CD14-positive monocyte (primary cell): ENCODE data around the gene PPIF. TPM values are rescaled to one million over a fixed set of nuclear protein-coding genes. Genes with fewer than 3 reads are reported as not detected.

Experiments
- DNase-seq, 3 donors: peaks; one replicate each; pipeline ENCODE4 v3.0.0-alpha.2; 2011 to 2022
- H2AFZ ChIP-seq: 2 replicates; pipeline ENCODE4 v1.6.0; 2012; ENCODE audit warnings: mild to moderate bottlenecking, low read depth, low read length, inconsistent platforms; ENCODE audit not compliant: insufficient read depth, poor library complexity, severe bottlenecking
- H3K27ac ChIP-seq, 2 donors: 1 replicate in 1 of 2; 2 replicates in 1 of 2; pipeline ENCODE4 v1.5.1; 2012 to 2013; ENCODE audit warnings: low read length in 2 of 2, control low read depth in 1 of 2, inconsistent platforms in 1 of 2, low read depth in 1 of 2, mild to moderate bottlenecking in 1 of 2
- H3K27me3 ChIP-seq, 2 donors: one replicate each; pipeline versions ENCODE4 v1.6.0 to v1.6.1; 2011 to 2013; ENCODE audit warnings: low read length in 2 of 2; ENCODE audit not compliant: control insufficient read depth in 2 of 2, insufficient read depth in 2 of 2
- H3K36me3 ChIP-seq, 2 donors: replicated peaks in 1 of 2; 1 replicate in 1 of 2; 2 replicates in 1 of 2; pipeline versions ENCODE4 v1.5.1 to v1.6.1; 2012 to 2013; ENCODE audit warnings: low read length in 2 of 2, control low read depth in 1 of 2, inconsistent platforms in 1 of 2, mild to moderate bottlenecking in 1 of 2; ENCODE audit not compliant: insufficient read depth in 2 of 2, control insufficient read depth in 1 of 2
- H3K4me1 ChIP-seq, 2 donors: 1 replicate in 1 of 2; 2 replicates in 1 of 2; pipeline versions ENCODE4 v1.5.1 to v1.6.1; 2012 to 2013; ENCODE audit warnings: low read length in 2 of 2, control low read depth in 1 of 2, inconsistent platforms in 1 of 2, mild to moderate bottlenecking in 1 of 2, moderate library complexity in 1 of 2; ENCODE audit not compliant: insufficient read depth in 2 of 2, control insufficient read depth in 1 of 2
- H3K4me2 ChIP-seq: replicated peaks from 2 replicates; pipeline ENCODE3; 2012; ENCODE audit warnings: low read length, moderate library complexity, mild to moderate bottlenecking; ENCODE audit not compliant: poor library complexity, severe bottlenecking; ENCODE audit errors: extremely low read depth
- H3K4me3 ChIP-seq, 3 experiments: fragments of 200-600 bp in 1 of 3; sonication (generic) in 1 of 3; replicated peaks in 1 of 3; 1 replicate in 2 of 3; 2 replicates in 1 of 3; pipeline ENCODE4 v1.5.1; 2011 to 2013; ENCODE audit warnings: low read length in 3 of 3, mild to moderate bottlenecking in 3 of 3, control low read depth in 2 of 3, low read depth in 2 of 3, inconsistent platforms in 1 of 3, moderate library complexity in 1 of 3
- H3K79me2 ChIP-seq: 2 replicates; pipeline ENCODE4 v1.6.0; 2012; ENCODE audit warnings: mild to moderate bottlenecking, control low read depth, inconsistent platforms, low read length, moderate library complexity; ENCODE audit not compliant: insufficient read depth
- H3K9ac ChIP-seq: 2 replicates; pipeline ENCODE4 v1.6.0; 2017; ENCODE audit warnings: low read length, mild to moderate bottlenecking; ENCODE audit not compliant: insufficient read depth, poor library complexity, severe bottlenecking
- H3K9me3 ChIP-seq, 2 donors: replicated peaks in 1 of 2; 1 replicate in 1 of 2; 2 replicates in 1 of 2; pipeline versions ENCODE4 v1.5.1 to v1.6.1; 2012 to 2013; ENCODE audit warnings: low read length in 2 of 2, control low read depth in 1 of 2; ENCODE audit not compliant: control insufficient read depth in 1 of 2, insufficient read depth in 1 of 2
- H4K20me1 ChIP-seq: 2 replicates; pipeline ENCODE4 v1.6.0; 2012; ENCODE audit warnings: mild to moderate bottlenecking, low read length, control low read depth, moderate library complexity; ENCODE audit not compliant: insufficient read depth
- H3K27ac Mint-ChIP-seq, 7 donors: one replicate each; pipeline ENCODE4 v1.8.0; 2020; ENCODE audit warnings: mild to moderate bottlenecking in 7 of 7, mixed read lengths in 7 of 7, moderate library complexity in 6 of 7, inconsistent platforms in 2 of 7
- H3K27me3 Mint-ChIP-seq, 3 donors: one replicate each; pipeline ENCODE4 v1.8.0; 2021 to 2022; ENCODE audit warnings: low read depth in 3 of 3, mild to moderate bottlenecking in 3 of 3, mixed read lengths in 3 of 3, moderate library complexity in 3 of 3, inconsistent platforms in 1 of 3
- H3K36me3 Mint-ChIP-seq, 2 donors: one replicate each; pipeline ENCODE4 v1.8.0; 2020; ENCODE audit warnings: mixed read lengths in 2 of 2, inconsistent platforms in 1 of 2, mild to moderate bottlenecking in 1 of 2
- H3K4me1 Mint-ChIP-seq: one replicate; pipeline ENCODE4 v1.8.0; 2020; ENCODE audit warnings: mild to moderate bottlenecking, mixed read lengths
- H3K4me3 Mint-ChIP-seq, 2 donors: one replicate each; pipeline ENCODE4 v1.8.0; 2020; ENCODE audit warnings: mild to moderate bottlenecking in 2 of 2, mixed read lengths in 2 of 2, moderate library complexity in 1 of 2
- H3K9me3 Mint-ChIP-seq, 7 donors: one replicate each; pipeline ENCODE4 v1.8.0; 2020 to 2022; ENCODE audit warnings: mixed read lengths in 7 of 7, mild to moderate bottlenecking in 6 of 7, moderate library complexity in 6 of 7, inconsistent platforms in 2 of 7
- CTCF ChIP-seq: fragments of 200-600 bp; IDR thresholded peaks from one replicate; pipeline ENCODE4 v1.8.0; 2022; ENCODE audit warnings: antibody characterized with exemption, mild to moderate bottlenecking
- WGBS: methylation state at CpG from one replicate; pipeline ENCODE4 v1.1.5; 2013; ENCODE audit warnings: missing lambda C conversion rate; ENCODE audit not compliant: insufficient coverage; 5-methylcytosine and 5-hydroxymethylcytosine counted together
- intact Hi-C, 2 donors: fragments of 100-400 bp; cut with micrococcal nuclease; formaldehyde crosslinking; loops; one replicate each; pipeline versions ENCODE4 v1.15.0 to v1.15.1; 2023
- polyA plus RNA-seq, 3 donors: library from polyadenylated mRNA; depleted of rRNA in 1 of 3; unstranded in 2 of 3; stranded (reverse) in 1 of 3; fragments of 300-500 nt in 2 of 3; fragments of >200 nt in 1 of 3; fragmentation: Illumina TruSeq in 2 of 3; gene quantifications; 1 replicate in 2 of 3; 2 replicates in 1 of 3; pipeline ENCODE4 v1.2.3, GENCODE V29; 2012 to 2021

The PPIF gene
- polyA plus RNA-seq, 3 donors: 36.6 to 1,064 (median 52.3) TPM

- no peaks in the 10 kb centered on the region for H3K9me3 Mint-ChIP-seq
- peaks cover 42% of the 10 kb centered on the region for H4K20me1 ChIP-seq
- 94% methylated on average over 19 of the region's 19 CpGs for WGBS
- peaks cover 97 to 100% of the 10 kb centered on the region in 2 donors for H3K36me3 Mint-ChIP-seq
- H3K27ac Mint-ChIP-seq: peak overlapping the region in 2 of 7 donors; percentile 36 to 76
- H3K4me1 Mint-ChIP-seq: peaks cover 22% of the 10 kb centered on the region
- no peaks in the 10 kb centered on the region for H3K9me3 ChIP-seq
- intact Hi-C loops: no loop called here
- no peak for DNase-seq
- H3K4me3 Mint-ChIP-seq: no peak overlapping the region
- H3K79me2 ChIP-seq: no peaks in the 10 kb centered on the region
- no peak overlapping the region for H3K4me3 ChIP-seq
- H3K27me3 Mint-ChIP-seq: peaks cover 0 to 2% (median 0%) of the 10 kb centered on the region in 3 donors
- peak overlapping the region in 1 of 2 donors; percentile 35 for H3K27ac ChIP-seq
- H3K36me3 ChIP-seq: peaks cover 98 to 100% of the 10 kb centered on the region in 2 donors
- no peaks in the 10 kb centered on the region for H3K27me3 ChIP-seq
- H2AFZ ChIP-seq: no peak overlapping the region
- no peak overlapping the region for H3K4me2 ChIP-seq
- H3K9ac ChIP-seq: no peak overlapping the region
- no peak for TF ChIP-seq CTCF
- peaks cover 16 to 21% of the 10 kb centered on the region in 2 donors for H3K4me1 ChIP-seq
These were observed 45.3 kb upstream of the PPIF start for GRCh38 chr10:79301754-79302530.

- Histone ChIP-seq H3K4me3 (no peak overlapping the region), H3K4me2 (no peak overlapping the region), H3K79me2 (no peaks in the 10 kb centered on the region), H3K36me3 (peaks cover 98 to 100% of the 10 kb centered on the region in 2 donors), H3K4me1 (peaks cover 8 to 15% of the 10 kb centered on the region in 2 donors), H3K27ac (no peak overlapping the region), H4K20me1 (peaks cover 60% of the 10 kb centered on the region), H3K27me3 (no peaks in the 10 kb centered on the region), H2AFZ (no peak overlapping the region), H3K9ac (no peak overlapping the region), H3K9me3 (no peaks in the 10 kb centered on the region)
- no peak for TF ChIP-seq CTCF
- no peak overlapping the region for H3K4me3 Mint-ChIP-seq
- 97% methylated on average over 25 of the region's 25 CpGs for WGBS
- DNase-seq: no peak
- peaks cover 16% of the 10 kb centered on the region for H3K4me1 Mint-ChIP-seq
- H3K9me3 Mint-ChIP-seq: no peaks in the 10 kb centered on the region
- intact Hi-C loops: no loop called here
- peaks cover 0 to 2% (median 0%) of the 10 kb centered on the region in 3 donors for H3K27me3 Mint-ChIP-seq
- H3K36me3 Mint-ChIP-seq: peaks cover 97 to 100% of the 10 kb centered on the region in 2 donors
- peak overlapping the region in 3 of 7 donors; percentile 1 to 75 (median 50) for H3K27ac Mint-ChIP-seq
These were observed 43.4 kb upstream of the PPIF start for GRCh38 chr10:79303631-79304478.
